Breast epithelium (tissue), 4 donors: ENCODE data around the gene DDHD1. TPM values are rescaled to one million over a fixed set of nuclear protein-coding genes. Genes with fewer than 3 reads are reported as not detected.
"Not testable (repeated sequence)": the region's sequence is repeated elsewhere in the genome, so short reads cannot be mapped to it uniquely, and the experiment has no call there.

Experiments
- DNase-seq, 2 donors: peaks; one replicate each; pipeline ENCODE4 v3.0.0-alpha.2; 2019; ENCODE audit warnings: low spot score in 2 of 2
- H3K27ac ChIP-seq, 2 donors: fragments of 200-600 bp; sonication (generic) in 1 of 2; one replicate each; pipeline ENCODE4 v1.5.1; 2016 to 2019; ENCODE audit warnings: mild to moderate bottlenecking in 1 of 2
- H3K27me3 ChIP-seq, 2 donors: fragments of 200-600 bp; sonication (generic) in 1 of 2; one replicate each; pipeline versions ENCODE4 v1.5.1 to v1.6.0; 2017 to 2019; ENCODE audit warnings: control low read depth in 1 of 2, mild to moderate bottlenecking in 1 of 2
- H3K36me3 ChIP-seq: fragments of 200-600 bp; one replicate; pipeline ENCODE4 v1.5.1; 2019
- H3K4me1 ChIP-seq, 2 donors: fragments of 200-600 bp; sonication (generic); one replicate each; pipeline ENCODE4 v1.5.1; 2016 to 2019; ENCODE audit warnings: control low read depth in 1 of 2
- H3K4me3 ChIP-seq, 3 donors: fragments of 200-600 bp; sonication (generic); 1 replicate in 2 of 3; 2 replicates in 1 of 3; pipeline ENCODE4 v1.5.1; 2016 to 2019; ENCODE audit warnings: mild to moderate bottlenecking in 3 of 3, moderate library complexity in 2 of 3
- H3K9me3 ChIP-seq, 2 donors: fragments of 200-600 bp; sonication (generic) in 1 of 2; one replicate each; pipeline ENCODE4 v1.5.1; 2016 to 2019; ENCODE audit warnings: control low read depth in 1 of 2
- CTCF ChIP-seq, 3 donors: fragments of 450-650 bp; IDR thresholded peaks; one replicate each; pipeline ENCODE4 v1.5.1; 2016 to 2017; ENCODE audit warnings: antibody characterized with exemption in 3 of 3, mild to moderate bottlenecking in 3 of 3, moderate library complexity in 3 of 3
- POLR2A ChIP-seq: fragments of 450-650 bp; IDR thresholded peaks from one replicate; pipeline ENCODE4 v1.6.1; 2016; ENCODE audit warnings: antibody characterized with exemption, mild to moderate bottlenecking, moderate library complexity
- POLR2AphosphoS5 ChIP-seq, 3 donors: sonication (generic); formaldehyde crosslinking; IDR thresholded peaks; one replicate each; pipeline ENCODE4 v1.6.1; 2017; ENCODE audit warnings: antibody characterized with exemption in 3 of 3
- intact Hi-C: fragments of 100-400 bp; cut with DNase I; formaldehyde crosslinking; loops from one replicate; pipeline ENCODE4 v1.15.1; 2023; ENCODE audit warnings: low total_unique reads
- total RNA-seq, 3 donors: library from RNA; depleted of rRNA; stranded (reverse); fragments of >200 nt; gene quantifications; one replicate each; pipeline ENCODE4 v1.1.0, GENCODE V29; 2016

The DDHD1 gene
- total RNA-seq, 3 donors from 2014 or later, result 25.2 to 32.9 (median 26.7) TPM

- TF ChIP-seq POLR2A, result no peak
- no peak for TF ChIP-seq POLR2AphosphoS5 (IDR thresholded peaks at IDR 0.05)
- TF ChIP-seq CTCF (IDR thresholded peaks at IDR 0.05), result no peak
- Histone ChIP-seq H3K9me3 (peaks cover 0 to 6% of the 10 kb centered on the region in 2 donors), H3K27me3 (no peaks in the 10 kb centered on the region), H3K4me3 (no peak overlapping the region), H3K27ac (no peak overlapping the region), H3K4me1 (no peaks in the 10 kb centered on the region), H3K36me3 (no peaks in the 10 kb centered on the region)
- intact Hi-C loops, result no loop called here
- DNase-seq, result no peak
Observed at GRCh38 chr14:53128303-53129028, 24.7 kb downstream of the DDHD1 start.

- intact Hi-C loops, result no loop called here
- TF ChIP-seq CTCF (IDR thresholded peaks at IDR 0.05) (no peak), POLR2AphosphoS5 (IDR thresholded peaks at IDR 0.05) (no peak), POLR2A (no peak)
- Histone ChIP-seq H3K4me3 (no peak overlapping the region), H3K9me3 (peaks cover 0 to 4% of the 10 kb centered on the region in 2 donors), H3K36me3 (no peaks in the 10 kb centered on the region), H3K27ac (no peak overlapping the region), H3K4me1 (no peaks in the 10 kb centered on the region), H3K27me3 (no peaks in the 10 kb centered on the region)
- no peak for DNase-seq
Observed at GRCh38 chr14:53127832-53128231, 25.3 kb downstream of the DDHD1 start.

GRCh38 chr14:53127151-53127550, 26.0 kb downstream of the DDHD1 start:
- no peak for DNase-seq
- intact Hi-C loops, result no loop called here
- Histone ChIP-seq H3K36me3 (no peaks in the 10 kb centered on the region), H3K4me1 (no peaks in the 10 kb centered on the region), H3K27ac (no peak overlapping the region), H3K9me3 (no peaks in the 10 kb centered on the region), H3K4me3 (no peak overlapping the region), H3K27me3 (no peaks in the 10 kb centered on the region)
- no peak for TF ChIP-seq POLR2A
- no peak for TF ChIP-seq CTCF (IDR thresholded peaks at IDR 0.05)
- no peak for TF ChIP-seq POLR2AphosphoS5 (IDR thresholded peaks at IDR 0.05)

GRCh38 chr14:53126731-53127130, 26.4 kb downstream of the DDHD1 start:
- no peaks in the 10 kb centered on the region for H3K36me3 ChIP-seq
- peak overlapping the region in 1 of 3 donors; percentile 4 for H3K4me3 ChIP-seq
- H3K27me3 ChIP-seq, result no peaks in the 10 kb centered on the region
- TF ChIP-seq CTCF (IDR thresholded peaks at IDR 0.05) (no peak), POLR2A (no peak), POLR2AphosphoS5 (IDR thresholded peaks at IDR 0.05) (no peak)
- H3K9me3 ChIP-seq, result peaks cover 0 to 3% of the 10 kb centered on the region in 2 donors
- intact Hi-C loops, result no loop called here
- no peak overlapping the region for H3K27ac ChIP-seq
- H3K4me1 ChIP-seq, result no peaks in the 10 kb centered on the region
- no peak for DNase-seq

DNA sequence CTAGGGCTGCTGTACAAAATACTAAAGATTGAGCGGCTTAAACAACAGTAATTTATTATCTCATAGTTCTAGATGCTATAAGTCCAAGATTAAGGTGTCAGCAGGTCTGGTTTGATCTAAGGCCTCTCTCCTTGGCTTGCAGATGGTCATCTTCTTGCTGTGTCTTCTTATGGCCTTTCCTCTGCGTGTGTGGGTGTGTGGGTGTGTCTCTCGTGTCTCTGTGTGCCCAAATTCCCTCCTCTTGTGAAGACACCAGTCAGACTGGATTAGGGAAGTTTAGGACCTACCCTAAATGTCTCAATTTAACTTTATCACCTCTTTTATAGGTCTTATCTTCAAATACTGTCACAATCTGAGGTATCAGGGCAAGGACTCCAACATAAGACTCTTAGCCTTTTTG, 28.3 kb downstream of the DDHD1 start:
- H3K4me1 ChIP-seq, result no peaks in the 10 kb centered on the region
- H3K4me3 ChIP-seq, result no peak overlapping the region
- no peak for DNase-seq
- no peak for TF ChIP-seq POLR2AphosphoS5 (IDR thresholded peaks at IDR 0.05)
- no peak for TF ChIP-seq CTCF (IDR thresholded peaks at IDR 0.05)
- no peak for TF ChIP-seq POLR2A
- H3K27ac ChIP-seq, result no peak overlapping the region
- H3K27me3 ChIP-seq, result no peaks in the 10 kb centered on the region
- H3K36me3 ChIP-seq, result no peaks in the 10 kb centered on the region
- intact Hi-C loops, result no loop called here
- H3K9me3 ChIP-seq, result peaks cover 0 to 11% of the 10 kb centered on the region in 2 donors

GRCh38 chr14:53121419-53121818, 31.7 kb downstream of the DDHD1 start:
- H3K36me3 ChIP-seq, result not testable (repeated sequence)

DNA sequence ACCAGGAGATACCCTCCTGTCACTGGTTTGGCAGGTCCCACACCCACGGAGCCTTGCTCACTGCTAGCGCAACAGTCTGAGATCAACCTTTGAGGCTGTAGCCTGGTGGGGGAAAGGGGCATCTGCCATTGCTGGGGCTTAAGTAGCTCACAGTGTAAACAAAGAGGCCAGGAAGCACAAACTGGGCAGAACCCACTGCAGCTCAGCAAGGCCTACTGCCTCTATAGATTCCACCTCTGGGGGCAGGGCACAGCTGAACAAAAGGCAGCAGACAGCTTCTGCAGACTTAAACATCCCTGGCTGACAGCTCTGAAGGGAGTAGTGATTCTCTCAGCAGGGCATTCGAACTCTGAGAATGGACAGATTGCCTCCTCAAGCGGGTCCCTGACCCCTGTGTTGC, 35.6 kb downstream of the DDHD1 start:
- H3K4me3 ChIP-seq, intact Hi-C loops, H3K27ac ChIP-seq, H3K27me3 ChIP-seq, DNase-seq, H3K36me3 ChIP-seq, H3K4me1 ChIP-seq: not testable (repeated sequence)
- peaks cover 0 to 23% of the 10 kb centered on the region in 2 donors for H3K9me3 ChIP-seq

More at GRCh38 chr14:53121419-53121818, 31.7 kb downstream of the DDHD1 start:
- intact Hi-C loops, H3K27ac ChIP-seq, H3K27me3 ChIP-seq, H3K4me3 ChIP-seq, H3K4me1 ChIP-seq, DNase-seq: not testable (repeated sequence)
- peaks cover 0 to 13% of the 10 kb centered on the region in 2 donors for H3K9me3 ChIP-seq
